Nucleus accumbens (tissue), 56 donors: ENCODE results near the gene KRT78.
"Not testable (repeated sequence)": the region's sequence is repeated elsewhere in the genome, so short reads cannot be mapped to it uniquely, and the experiment has no call there.

Experiments
- DNase-seq, 56 donors: peaks; one replicate each; lab custom pipeline; 2025; lab: John Stamatoyannopoulos, UW

The KRT78 gene, protein sequence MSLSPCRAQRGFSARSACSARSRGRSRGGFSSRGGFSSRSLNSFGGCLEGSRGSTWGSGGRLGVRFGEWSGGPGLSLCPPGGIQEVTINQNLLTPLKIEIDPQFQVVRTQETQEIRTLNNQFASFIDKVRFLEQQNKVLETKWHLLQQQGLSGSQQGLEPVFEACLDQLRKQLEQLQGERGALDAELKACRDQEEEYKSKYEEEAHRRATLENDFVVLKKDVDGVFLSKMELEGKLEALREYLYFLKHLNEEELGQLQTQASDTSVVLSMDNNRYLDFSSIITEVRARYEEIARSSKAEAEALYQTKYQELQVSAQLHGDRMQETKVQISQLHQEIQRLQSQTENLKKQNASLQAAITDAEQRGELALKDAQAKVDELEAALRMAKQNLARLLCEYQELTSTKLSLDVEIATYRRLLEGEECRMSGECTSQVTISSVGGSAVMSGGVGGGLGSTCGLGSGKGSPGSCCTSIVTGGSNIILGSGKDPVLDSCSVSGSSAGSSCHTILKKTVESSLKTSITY

GRCh38 chr12:52848661-52849255, at the start of gene KRT78:
Gene KRT78, minus strand, starts transcription at chr12:52848994. Its CDS starts 64 bp downstream, at chr12:52848930.
- no peak for DNase-seq

DNA sequence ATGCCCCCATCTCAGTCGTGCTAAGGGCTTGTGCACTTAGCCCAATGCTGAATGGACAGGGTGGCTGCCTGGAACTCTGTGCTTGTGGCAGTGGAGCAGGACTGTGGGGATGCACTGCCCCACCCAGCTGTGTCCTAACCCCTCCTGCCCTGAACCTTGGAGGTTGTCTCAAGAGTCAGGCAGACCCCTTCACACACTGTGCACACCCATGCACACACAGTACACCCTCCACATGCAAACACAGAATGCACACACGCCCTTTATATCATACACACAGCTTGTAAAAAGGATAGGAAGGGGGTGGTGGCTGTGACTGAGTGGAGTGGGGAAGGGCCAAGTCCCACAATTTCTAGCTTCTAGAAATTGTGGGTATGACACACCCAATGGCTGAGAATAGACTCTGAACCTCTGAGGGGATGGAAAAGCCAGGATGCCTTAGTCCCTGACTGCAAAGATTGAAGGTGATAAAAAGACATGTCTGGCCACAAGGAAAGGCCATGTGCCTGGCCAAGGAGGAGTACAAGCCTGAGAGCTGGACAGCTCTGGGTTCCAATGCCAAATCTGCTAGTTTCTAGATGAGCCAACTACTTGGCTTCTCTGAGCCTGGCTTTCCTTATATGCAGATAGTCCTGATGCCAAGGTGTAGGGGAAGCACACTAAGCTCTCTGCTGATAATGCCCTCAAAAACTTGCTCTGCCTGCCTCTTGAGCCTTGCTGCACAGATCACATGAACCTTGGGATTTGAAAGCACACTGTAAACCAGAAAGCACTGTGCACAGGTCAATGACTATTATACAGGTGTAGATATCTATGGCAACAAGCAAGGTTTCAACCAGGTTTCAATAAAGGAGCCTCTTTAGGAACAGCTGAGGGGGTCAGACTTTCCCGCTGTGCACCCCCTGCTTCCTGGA, 47.7 kb upstream of the KRT78 start:
- DNase-seq, result no peak

GRCh38 chr12:52895726-52896189, 47.0 kb upstream of the KRT78 start:
- DNase-seq, result no peak

GRCh38 chr12:52892974-52893373, 44.2 kb upstream of the KRT78 start:
- no peak for DNase-seq

DNA sequence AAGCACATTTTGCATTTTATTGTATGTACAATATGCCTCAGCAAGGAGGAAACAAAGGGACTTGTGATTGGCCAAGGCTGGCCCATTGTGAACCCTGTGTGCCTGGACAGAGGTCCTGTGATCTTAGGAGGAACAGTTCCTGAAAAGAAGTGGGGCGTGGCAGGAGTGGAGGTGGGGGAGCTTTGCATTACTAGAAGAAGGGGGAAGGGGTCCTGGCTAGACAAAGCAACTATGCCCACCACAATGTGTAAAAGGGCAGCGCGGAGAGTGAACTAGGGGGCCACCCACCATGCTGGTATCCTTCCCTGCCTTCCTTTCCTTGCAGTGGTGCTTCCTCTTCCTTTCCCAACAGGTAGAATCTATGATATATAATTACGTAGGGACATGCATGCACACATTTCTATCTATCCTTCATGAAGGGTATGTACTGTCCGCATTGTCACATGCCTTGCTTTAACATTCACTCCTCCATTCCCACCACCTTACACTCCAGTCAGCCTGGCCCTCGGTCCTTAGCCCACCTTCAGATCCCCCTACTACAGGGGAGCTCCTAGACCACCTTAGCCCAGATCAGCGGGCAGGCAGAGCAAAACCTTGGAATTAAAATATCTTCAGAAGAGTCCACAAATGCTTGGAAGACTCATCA, 43.5 kb upstream of the KRT78 start:
- no peak for DNase-seq

DNA sequence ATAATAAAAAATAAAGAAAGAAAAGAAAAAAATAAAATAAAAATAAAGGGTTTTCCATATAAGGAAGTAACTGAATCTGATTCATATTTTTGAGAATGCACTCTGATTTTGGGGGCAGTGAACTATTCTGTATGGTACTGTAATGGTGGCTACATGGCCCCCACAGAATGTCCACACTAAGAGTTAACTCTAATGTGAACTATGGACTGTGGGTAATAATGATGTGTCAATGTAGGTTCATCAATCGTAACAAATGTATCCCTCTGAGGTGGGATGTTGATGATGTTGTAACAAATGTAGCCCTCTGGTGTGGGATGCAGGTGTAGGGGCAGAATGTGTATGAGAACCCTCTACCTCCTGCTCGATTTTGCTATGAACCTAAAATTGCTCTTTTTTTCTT, 42.2 kb upstream of the KRT78 start:
- DNase-seq, result no peak

- DNase-seq, result no peak
Observed at GRCh38 chr12:52890417-52890816, 41.6 kb upstream of the KRT78 start.

GRCh38 chr12:52884526-52885293, 35.9 kb upstream of the KRT78 start:
- peak in 43 of 56 donors; percentile 3 to 78 (median 34) for DNase-seq

DNA sequence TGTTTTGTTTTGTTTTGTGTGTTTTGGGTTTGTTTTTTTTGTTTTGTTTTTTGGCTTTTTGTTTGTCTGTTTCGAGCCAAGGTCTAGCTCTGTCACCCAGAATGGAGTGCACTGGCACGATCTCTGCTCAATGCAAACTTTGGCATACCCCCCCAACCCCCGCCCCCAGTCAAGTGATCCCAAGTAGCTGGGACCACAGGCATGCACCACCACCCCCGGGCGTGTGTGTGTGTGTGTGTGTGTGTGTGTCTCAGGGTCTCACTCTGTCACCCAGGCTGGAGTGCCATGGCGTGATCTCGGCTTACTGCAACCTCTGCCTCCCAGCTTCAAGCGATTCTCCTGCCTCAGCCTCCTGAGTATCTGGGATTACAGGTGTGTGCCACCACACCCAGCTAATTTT, 31.7 kb upstream of the KRT78 start:
- not testable (repeated sequence) for DNase-seq

GRCh38 chr12:52879394-52880351, 30.9 kb upstream of the KRT78 start:
- peak in 51 of 56 donors; percentile 20 to 88 (median 61) for DNase-seq

- no peak for DNase-seq
Observed at GRCh38 chr12:52878507-52879393, 30.0 kb upstream of the KRT78 start.

- DNase-seq, result no peak
Observed at GRCh38 chr12:52877242-52877641, 28.4 kb upstream of the KRT78 start.

- peak in 5 of 56 donors; percentile 5 to 15 (median 8) for DNase-seq
Observed at GRCh38 chr12:52876372-52876771, 27.6 kb upstream of the KRT78 start.

- DNase-seq, result no peak
Observed at GRCh38 chr12:52874573-52875435, 26.0 kb upstream of the KRT78 start.

- peak in 8 of 56 donors; percentile 2 to 83 (median 43) for DNase-seq
Observed at GRCh38 chr12:52873832-52874572, 25.2 kb upstream of the KRT78 start.

DNA sequence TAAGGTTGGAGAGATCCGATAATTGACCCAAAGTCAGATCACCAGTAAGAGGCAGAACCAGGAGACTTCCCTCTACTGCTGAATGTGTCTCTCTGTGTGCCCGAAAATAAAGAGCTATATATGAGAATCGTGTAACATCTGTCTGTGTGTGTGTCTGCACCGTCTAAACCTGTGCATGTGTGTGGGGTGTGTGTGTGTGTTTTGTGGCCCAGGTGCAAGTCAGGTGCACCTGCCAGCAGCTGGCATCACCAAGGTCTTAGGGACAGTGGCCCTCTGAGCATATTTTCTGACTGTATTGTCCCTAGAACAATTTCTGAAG, 24.7 kb upstream of the KRT78 start:
- DNase-seq, result no peak
